ENCODE measurements around the gene NELFB.

The NELFB gene

GRCh38 chr9:137264067-137264466, 8.9 kb downstream of the NELFB start:
- H3K9me3 Mint-ChIP-seq, result no peaks in the 10 kb centered on the region
- H3K36me3 Mint-ChIP-seq (ENCODE audit: low read depth), result peaks cover 30% of the 10 kb centered on the region
- H3K27me3 Mint-ChIP-seq, result no peaks in the 10 kb centered on the region
- peaks cover 7% of the 10 kb centered on the region for H3K4me1 Mint-ChIP-seq (ENCODE audit: low read depth)
- no peak overlapping the region for H3K4me3 Mint-ChIP-seq
- no peak overlapping the region for H3K27ac Mint-ChIP-seq

GRCh38 chr9:137265496-137266161, 10.5 kb downstream of the NELFB start:
- Mint-ChIP-seq H3K27me3 (no peaks in the 10 kb centered on the region), H3K27ac (no peak overlapping the region), H3K36me3 (ENCODE audit: low read depth) (peaks cover 33% of the 10 kb centered on the region), H3K4me3 (no peak overlapping the region), H3K4me1 (ENCODE audit: low read depth) (peaks cover 7% of the 10 kb centered on the region), H3K9me3 (no peaks in the 10 kb centered on the region)

DNA sequence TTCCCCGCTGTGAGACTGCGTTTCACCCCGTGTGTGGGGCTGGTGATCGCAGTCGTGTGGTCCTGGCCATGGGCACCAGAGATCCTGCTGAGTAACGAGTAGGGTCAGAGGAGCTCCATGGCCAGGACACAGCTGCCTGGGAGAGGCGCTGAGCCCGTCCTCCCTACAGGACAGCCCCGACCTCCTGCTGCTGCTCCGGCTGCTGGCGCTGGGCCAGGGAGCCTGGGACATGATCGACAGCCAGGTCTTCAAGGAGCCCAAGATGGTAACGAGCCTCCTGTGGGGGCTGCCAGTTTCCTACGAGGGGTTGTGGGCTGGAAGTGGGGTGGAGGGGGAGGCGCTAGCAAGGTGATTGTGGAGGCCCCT, 11.0 kb downstream of the NELFB start:
- peaks cover 11% of the 10 kb centered on the region for H3K4me1 Mint-ChIP-seq (ENCODE audit: low read depth)
- H3K4me3 Mint-ChIP-seq, result no peak overlapping the region
- no peaks in the 10 kb centered on the region for H3K27me3 Mint-ChIP-seq
- H3K9me3 Mint-ChIP-seq, result no peaks in the 10 kb centered on the region
- peaks cover 36% of the 10 kb centered on the region for H3K36me3 Mint-ChIP-seq (ENCODE audit: low read depth)
- no peak overlapping the region for H3K27ac Mint-ChIP-seq

DNA sequence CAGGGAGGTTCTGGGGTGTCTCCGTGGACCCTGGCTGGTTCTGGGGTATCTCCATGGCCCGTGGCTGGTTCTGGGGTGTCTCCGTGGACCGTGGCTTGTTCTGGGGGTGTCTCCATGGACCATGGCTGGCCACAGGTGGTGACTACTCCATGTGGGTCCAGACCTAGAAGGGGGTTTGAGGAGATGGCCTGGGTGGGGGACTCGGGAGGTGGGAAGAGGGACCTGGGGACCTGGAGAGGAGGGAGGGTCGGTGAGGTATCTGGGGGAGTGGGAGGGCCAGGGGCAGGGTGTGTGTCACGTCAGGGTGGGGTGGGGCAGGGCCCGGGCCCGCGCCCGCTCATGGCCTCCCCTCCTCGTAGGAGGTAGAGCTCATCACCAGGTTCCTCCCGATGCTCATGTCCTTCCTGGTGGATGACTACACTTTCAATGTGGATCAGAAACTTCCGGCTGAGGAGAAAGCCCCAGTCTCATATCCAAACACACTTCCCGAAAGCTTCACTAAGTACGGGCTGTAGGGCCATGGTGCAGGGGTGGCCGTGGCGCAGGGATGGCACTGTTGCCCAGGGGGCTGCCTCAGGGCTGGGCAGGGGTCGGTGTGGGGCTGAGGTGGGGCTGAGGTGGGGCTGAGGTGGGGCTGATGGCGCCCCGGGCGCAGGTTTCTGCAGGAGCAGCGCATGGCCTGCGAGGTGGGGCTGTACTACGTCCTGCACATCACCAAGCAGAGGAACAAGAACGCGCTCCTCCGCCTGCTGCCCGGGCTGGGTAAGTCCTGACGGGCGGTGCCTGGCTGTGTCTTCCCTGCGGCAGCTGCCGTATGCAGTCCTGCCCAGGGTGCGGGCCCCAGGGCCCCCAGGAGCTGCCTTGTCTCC, 11.7 kb downstream of the NELFB start:
- no peaks in the 10 kb centered on the region for H3K27me3 Mint-ChIP-seq
- peaks cover 36% of the 10 kb centered on the region for H3K36me3 Mint-ChIP-seq (ENCODE audit: low read depth)
- no peaks in the 10 kb centered on the region for H3K9me3 Mint-ChIP-seq
- H3K4me1 Mint-ChIP-seq (ENCODE audit: low read depth), result peaks cover 15% of the 10 kb centered on the region
- no peak overlapping the region for H3K4me3 Mint-ChIP-seq
- H3K27ac Mint-ChIP-seq, result no peak overlapping the region

GRCh38 chr9:137267933-137268355, 12.8 kb downstream of the NELFB start:
- Mint-ChIP-seq H3K36me3 (ENCODE audit: low read depth) (peaks cover 31% of the 10 kb centered on the region), H3K27ac (no peak overlapping the region), H3K27me3 (no peaks in the 10 kb centered on the region)

DNA sequence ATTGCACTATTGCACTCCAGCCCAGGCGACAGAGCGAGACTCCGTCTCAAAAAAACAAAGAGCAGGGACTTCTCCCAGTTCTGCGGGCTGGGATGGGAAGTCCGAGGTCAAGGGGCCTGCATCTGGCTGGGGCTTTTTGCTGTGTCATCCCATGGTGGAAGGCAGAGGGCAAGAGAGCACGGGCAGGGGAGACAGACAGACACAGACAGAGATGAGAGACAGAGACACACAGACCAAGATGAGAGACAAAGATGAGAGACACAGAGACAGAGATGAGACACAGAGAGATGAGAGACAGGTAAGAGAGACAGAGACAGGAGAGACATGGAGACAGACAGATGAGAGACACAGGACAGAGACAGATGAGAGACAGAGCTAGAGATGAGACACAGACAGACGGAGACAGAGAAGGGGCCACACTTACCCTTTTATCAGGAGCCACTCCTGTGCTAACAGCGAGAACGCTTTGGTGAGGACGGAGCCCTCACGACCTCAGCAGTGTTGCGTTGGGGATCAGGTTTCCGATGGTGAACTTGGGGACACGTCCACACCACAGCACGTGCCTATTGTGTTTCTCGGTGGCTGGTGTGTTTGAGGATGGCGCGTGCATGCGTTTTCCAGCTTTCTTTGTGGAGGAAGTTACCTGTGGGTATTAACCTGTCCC, 13.5 kb downstream of the NELFB start:
- Mint-ChIP-seq H3K36me3 (ENCODE audit: low read depth) (peaks cover 31% of the 10 kb centered on the region), H3K4me1 (ENCODE audit: low read depth) (peaks cover 15% of the 10 kb centered on the region), H3K9me3 (no peaks in the 10 kb centered on the region), H3K4me3 (no peak overlapping the region), H3K27me3 (no peaks in the 10 kb centered on the region), H3K27ac (peak overlapping the region; percentile 34)

More at GRCh38 chr9:137267933-137268355, 12.8 kb downstream of the NELFB start:
- no peaks in the 10 kb centered on the region for H3K9me3 Mint-ChIP-seq
- H3K4me3 Mint-ChIP-seq, result no peak overlapping the region
- H3K4me1 Mint-ChIP-seq (ENCODE audit: low read depth), result peaks cover 15% of the 10 kb centered on the region

- H3K27ac Mint-ChIP-seq, result no peak overlapping the region
- peaks cover 15% of the 10 kb centered on the region for H3K4me1 Mint-ChIP-seq (ENCODE audit: low read depth)
- H3K9me3 Mint-ChIP-seq, result no peaks in the 10 kb centered on the region
- peaks cover 31% of the 10 kb centered on the region for H3K36me3 Mint-ChIP-seq (ENCODE audit: low read depth)
- H3K27me3 Mint-ChIP-seq, result no peaks in the 10 kb centered on the region
- no peak overlapping the region for H3K4me3 Mint-ChIP-seq
Measured at GRCh38 chr9:137269231-137269772, 14.2 kb downstream of the NELFB start.

DNA sequence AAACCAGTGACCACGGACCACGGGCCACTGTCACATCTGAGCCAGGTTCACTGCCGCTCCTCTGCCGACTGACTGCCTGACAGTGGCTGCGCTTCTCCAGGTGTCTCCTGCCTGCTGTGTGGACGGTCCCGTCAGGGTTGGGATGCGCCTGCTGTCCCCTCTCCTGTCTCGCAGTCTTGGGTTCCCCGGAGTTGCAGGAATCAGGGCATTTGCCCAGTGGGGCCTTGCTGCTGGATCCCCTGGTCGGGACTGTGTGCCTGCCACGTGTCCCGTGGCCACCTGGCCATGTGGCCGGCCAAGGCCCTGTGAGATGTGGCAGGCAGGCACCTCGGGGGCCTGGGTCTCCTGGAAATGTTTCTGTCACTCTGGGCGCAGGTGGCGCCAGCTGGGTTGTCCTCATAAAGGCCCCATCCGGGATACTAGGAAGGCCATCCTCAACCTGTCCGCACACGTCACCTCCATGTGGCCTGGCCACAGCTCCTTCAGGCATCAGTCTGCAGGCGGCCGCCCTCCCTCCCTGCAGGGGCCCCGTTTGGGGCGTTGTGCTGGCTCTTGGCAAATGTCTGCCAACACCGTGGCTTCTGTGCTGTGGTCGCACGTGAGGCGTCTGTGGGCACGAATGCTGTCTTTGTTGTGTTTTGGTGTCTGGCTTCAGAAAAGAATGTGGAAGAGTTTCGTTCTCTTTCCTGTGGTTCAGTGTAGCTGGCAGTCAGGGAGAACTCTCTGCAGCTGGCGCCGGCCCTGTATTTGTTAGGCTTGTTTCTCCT, 16.0 kb downstream of the NELFB start:
- H3K4me3 Mint-ChIP-seq, result no peak overlapping the region

DNA sequence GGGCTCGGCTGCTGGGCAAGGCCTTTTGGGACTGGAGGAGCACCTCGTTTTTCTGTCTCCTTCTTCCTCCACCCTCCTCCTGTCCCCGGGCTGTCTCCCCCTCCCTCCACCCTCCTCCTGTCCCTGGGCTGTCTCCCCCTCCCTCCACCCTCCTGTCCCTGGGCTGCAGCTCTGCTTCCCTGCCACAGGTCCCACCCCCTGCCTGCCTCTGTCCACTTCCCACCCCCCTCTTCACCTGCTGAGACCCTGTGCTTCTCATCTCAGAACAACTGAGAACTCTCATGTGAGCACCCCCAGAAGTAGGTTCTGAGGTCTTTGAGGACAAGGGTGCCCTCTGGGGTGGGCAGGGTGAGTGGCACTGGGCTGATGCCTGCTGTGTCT, 16.6 kb downstream of the NELFB start:
- Mint-ChIP-seq H3K27me3 (no peaks in the 10 kb centered on the region), H3K36me3 (ENCODE audit: low read depth) (peaks cover 31% of the 10 kb centered on the region), H3K4me1 (ENCODE audit: low read depth) (peaks cover 19% of the 10 kb centered on the region), H3K27ac (no peak overlapping the region), H3K9me3 (no peaks in the 10 kb centered on the region), H3K4me3 (no peak overlapping the region)

More for the DNA sequence above, 16.0 kb downstream of the NELFB start:
- peak overlapping the region; percentile 41 for H3K27ac Mint-ChIP-seq
- H3K4me1 Mint-ChIP-seq (ENCODE audit: low read depth), result peaks cover 19% of the 10 kb centered on the region
- no peaks in the 10 kb centered on the region for H3K27me3 Mint-ChIP-seq
- no peaks in the 10 kb centered on the region for H3K9me3 Mint-ChIP-seq
- peaks cover 31% of the 10 kb centered on the region for H3K36me3 Mint-ChIP-seq (ENCODE audit: low read depth)

DNA sequence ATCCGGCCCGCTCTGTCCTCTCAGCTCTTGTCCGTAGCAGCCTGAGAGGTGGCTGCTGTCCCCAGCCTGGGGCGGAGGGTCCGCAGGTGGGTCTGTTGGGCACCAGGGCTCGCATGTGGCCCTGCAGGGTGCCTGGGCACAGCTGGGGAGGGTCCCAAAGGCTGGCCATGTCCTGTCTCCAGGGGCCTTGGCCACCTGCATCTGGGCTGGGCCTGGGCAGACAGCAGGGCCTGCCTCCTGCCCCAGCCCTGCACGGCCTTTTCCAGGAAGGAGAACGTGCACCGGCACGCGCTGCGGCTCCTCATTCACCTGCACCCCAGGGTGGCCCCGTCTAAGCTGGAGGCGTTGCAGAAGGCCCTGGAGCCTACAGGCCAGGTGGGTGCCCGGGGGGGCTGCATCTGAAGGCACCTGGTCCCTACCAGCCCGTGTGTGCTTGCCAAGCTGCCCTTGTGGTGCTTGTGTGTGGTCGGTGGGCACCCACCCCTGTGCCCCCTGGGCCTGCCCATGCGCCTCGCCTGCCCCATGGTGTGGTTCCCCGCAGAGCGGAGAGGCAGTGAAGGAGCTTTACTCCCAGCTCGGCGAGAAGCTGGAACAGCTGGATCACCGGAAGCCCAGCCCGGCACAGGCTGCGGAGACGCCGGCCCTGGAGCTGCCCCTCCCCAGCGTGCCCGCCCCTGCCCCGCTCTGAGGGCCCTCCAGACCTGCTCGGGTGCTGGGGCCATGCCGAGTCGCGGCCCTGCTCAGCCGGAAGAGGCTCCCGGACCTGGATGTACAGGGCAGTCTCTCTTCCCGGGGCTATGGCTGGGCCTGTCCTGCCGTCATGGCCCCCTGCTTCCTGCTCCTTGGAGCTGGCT, 17.3 kb downstream of the NELFB start:
- H3K4me1 Mint-ChIP-seq (ENCODE audit: low read depth), result peaks cover 24% of the 10 kb centered on the region
- H3K27me3 Mint-ChIP-seq, result no peaks in the 10 kb centered on the region
- no peaks in the 10 kb centered on the region for H3K9me3 Mint-ChIP-seq
- H3K27ac Mint-ChIP-seq, result no peak overlapping the region
- H3K36me3 Mint-ChIP-seq (ENCODE audit: low read depth), result peaks cover 24% of the 10 kb centered on the region
- no peak overlapping the region for H3K4me3 Mint-ChIP-seq

DNA sequence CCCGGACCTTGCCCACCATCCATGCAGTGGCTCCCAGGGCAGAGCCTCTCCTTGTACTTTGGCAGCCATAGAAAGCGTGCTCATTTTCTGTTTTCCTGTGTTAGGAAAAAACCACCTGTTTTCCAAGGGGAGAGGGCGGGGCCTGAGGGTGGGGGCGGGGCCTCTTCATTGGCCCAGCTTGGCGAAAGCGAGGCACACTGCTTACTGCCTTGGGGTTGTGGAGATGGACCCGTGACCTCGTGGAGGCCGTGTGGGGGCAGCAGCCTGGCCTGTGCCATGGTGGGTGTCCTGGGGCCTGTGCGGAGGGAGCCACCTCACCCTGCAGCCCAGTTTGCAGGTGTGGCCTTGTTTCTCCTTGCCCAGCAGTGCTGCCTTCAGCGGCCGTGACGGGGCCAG, 18.0 kb downstream of the NELFB start:
- Mint-ChIP-seq H3K27ac (no peak overlapping the region), H3K36me3 (ENCODE audit: low read depth) (peaks cover 20% of the 10 kb centered on the region), H3K9me3 (no peaks in the 10 kb centered on the region), H3K27me3 (no peaks in the 10 kb centered on the region), H3K4me3 (no peak overlapping the region), H3K4me1 (ENCODE audit: low read depth) (peaks cover 20% of the 10 kb centered on the region)

DNA sequence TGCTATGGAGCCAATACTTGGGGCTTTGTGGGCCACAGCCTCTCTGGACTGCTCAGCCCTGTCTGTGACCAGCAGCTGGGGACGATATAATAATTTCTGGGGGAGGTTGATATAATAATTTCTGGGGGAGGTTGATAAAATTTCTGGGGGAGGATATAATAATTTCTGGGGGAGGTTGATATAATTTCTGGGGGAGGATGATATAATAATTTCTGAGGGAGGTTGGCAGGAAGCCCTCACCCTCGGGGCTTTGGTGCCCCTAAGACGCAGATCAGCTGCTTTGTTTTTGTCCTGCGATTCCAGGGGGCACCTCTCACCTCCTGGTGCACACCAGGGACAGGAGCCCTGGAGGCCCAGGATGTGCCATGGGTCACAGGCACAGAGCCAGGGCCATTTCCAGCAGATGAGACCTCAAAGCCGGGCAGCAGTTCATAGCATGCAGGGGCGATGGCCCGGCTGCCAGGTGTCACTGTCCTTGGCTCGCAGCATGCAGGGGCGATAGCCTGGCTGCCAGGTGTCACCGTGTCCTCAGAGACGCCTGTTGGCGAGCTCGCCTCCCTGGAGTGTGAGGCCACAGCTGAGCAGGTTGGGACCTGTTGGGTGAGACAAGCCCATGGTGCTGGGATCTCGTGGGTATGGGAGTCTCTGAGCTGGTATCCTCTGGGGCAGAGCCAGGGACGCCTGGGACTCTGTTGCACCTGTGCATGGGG, 18.6 kb downstream of the NELFB start:
- peaks cover 16% of the 10 kb centered on the region for H3K36me3 Mint-ChIP-seq (ENCODE audit: low read depth)
- no peak overlapping the region for H3K27ac Mint-ChIP-seq

DNA sequence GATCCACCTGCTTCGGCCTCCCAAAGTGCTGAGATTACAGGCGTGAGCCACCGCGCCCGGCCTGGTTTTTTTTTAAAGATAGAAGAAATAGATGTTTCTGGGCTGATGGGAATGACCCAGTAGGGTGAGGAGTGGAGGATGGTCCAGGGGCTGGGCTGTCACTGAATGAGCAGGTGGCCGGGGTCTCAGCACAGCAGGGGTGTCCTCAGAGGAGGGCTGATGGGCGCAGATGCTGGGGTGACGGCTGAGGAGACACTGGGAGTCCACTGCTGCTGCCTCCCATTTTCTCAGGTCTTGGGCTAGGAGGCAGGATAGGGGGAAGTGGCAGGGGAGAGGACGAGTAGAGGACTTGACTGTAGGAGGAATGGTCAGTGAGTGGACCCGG, 20.1 kb downstream of the NELFB start:
- H3K4me3 Mint-ChIP-seq, result peak overlapping the region; percentile 1

More for the DNA sequence above, 18.6 kb downstream of the NELFB start:
- H3K4me1 Mint-ChIP-seq (ENCODE audit: low read depth), result peaks cover 17% of the 10 kb centered on the region
- no peaks in the 10 kb centered on the region for H3K27me3 Mint-ChIP-seq
- H3K9me3 Mint-ChIP-seq, result no peaks in the 10 kb centered on the region
- H3K4me3 Mint-ChIP-seq, result no peak overlapping the region

More for the DNA sequence above, 20.1 kb downstream of the NELFB start:
- Mint-ChIP-seq H3K27me3 (no peaks in the 10 kb centered on the region), H3K27ac (no peak overlapping the region), H3K4me1 (ENCODE audit: low read depth) (peaks cover 16% of the 10 kb centered on the region), H3K9me3 (no peaks in the 10 kb centered on the region), H3K36me3 (ENCODE audit: low read depth) (peaks cover 11% of the 10 kb centered on the region)
